ENCODE results near the gene NELL2. TPM values are rescaled to one million over a fixed set of nuclear protein-coding genes. Genes with fewer than 3 reads are reported as not detected.

Gene NELL2
- total and polyA plus RNA-seq, 7 donors = 0.17 to 1.8 (median 0.30) TPM; not detected in 3

DNA sequence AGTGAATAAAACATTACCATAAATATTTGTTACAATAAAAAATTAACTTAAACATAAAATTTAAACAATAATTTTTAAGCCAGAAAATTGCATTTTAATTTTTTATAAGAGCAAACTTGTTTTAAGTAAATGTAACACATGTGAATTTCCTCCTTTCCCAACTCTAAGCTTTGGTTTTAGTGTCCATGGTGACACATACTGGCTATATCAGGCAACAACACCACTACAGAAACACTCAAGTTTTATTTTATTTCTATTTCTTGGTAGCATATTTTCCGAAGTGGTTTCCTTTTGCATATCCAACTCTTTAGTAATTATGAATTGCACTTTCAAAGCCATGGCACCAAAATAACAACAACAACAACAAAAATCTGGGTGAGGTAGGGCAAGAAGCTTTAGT lies 2.2 kb downstream of the NELL2 start:
- TF ChIP-seq, protein P1, sequence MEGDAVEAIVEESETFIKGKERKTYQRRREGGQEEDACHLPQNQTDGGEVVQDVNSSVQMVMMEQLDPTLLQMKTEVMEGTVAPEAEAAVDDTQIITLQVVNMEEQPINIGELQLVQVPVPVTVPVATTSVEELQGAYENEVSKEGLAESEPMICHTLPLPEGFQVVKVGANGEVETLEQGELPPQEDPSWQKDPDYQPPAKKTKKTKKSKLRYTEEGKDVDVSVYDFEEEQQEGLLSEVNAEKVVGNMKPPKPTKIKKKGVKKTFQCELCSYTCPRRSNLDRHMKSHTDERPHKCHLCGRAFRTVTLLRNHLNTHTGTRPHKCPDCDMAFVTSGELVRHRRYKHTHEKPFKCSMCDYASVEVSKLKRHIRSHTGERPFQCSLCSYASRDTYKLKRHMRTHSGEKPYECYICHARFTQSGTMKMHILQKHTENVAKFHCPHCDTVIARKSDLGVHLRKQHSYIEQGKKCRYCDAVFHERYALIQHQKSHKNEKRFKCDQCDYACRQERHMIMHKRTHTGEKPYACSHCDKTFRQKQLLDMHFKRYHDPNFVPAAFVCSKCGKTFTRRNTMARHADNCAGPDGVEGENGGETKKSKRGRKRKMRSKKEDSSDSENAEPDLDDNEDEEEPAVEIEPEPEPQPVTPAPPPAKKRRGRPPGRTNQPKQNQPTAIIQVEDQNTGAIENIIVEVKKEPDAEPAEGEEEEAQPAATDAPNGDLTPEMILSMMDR (IDR thresholded peaks at IDR 0.05) = no peak
- Histone ChIP-seq H3K4me3 (no peak overlapping the region), H3K27ac (no peak overlapping the region), H3K36me3 (ENCODE audit: insufficient read depth in 1 of 2, low read depth in 1 of 2) (no peaks in the 10 kb centered on the region), H3K27me3 (ENCODE audit: insufficient read depth in 3 of 3, low read length in 2 of 3) (peaks cover 0 to 72% (median 4%) of the 10 kb centered on the region in 3 donors), H3K4me1 (peaks cover 17% of the 10 kb centered on the region), H3K9me3 (no peaks in the 10 kb centered on the region)
- DNase-seq (no peak), ATAC-seq (no peak)
- intact Hi-C loops (cut with DNase I) = no loop called here
- 28 to 39% (median 29%) methylated on average over 1 of the region's 1 CpG for WGBS, 3 donors

DNA sequence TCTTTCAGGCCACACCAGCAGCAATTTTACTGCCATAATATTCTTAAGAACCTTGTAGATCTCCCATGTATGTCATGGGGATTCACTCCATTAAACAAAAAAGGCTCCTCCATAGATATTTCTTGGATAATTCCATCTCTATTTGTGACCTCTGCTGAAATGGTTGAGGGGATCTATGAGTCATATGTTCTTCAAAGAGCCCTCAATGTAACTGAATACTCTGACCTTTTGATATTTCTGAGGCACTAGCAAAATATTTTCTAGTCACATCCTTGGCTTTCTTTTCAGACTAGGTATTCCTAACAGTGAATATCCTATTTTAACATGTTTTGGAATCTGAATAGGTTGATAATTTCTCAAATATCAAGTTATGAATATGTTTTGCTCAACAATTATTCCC lies 6.6 kb downstream of the NELL2 start:
- no peak overlapping the region for H3K27ac ChIP-seq
- H3K4me1 ChIP-seq = no peaks in the 10 kb centered on the region
- intact Hi-C loops (cut with DNase I) = no loop called here
- no peaks in the 10 kb centered on the region for H3K9me3 ChIP-seq
- ATAC-seq (no peak), DNase-seq (no peak)
- no peaks in the 10 kb centered on the region for H3K36me3 ChIP-seq (ENCODE audit: insufficient read depth in 1 of 2, low read depth in 1 of 2)
- no peak overlapping the region for H3K4me3 ChIP-seq
- peaks cover 0 to 40% (median 3%) of the 10 kb centered on the region in 3 donors for H3K27me3 ChIP-seq (ENCODE audit: insufficient read depth in 3 of 3, low read length in 2 of 3)
- TF ChIP-seq, protein P1 (IDR thresholded peaks at IDR 0.05) = no peak

DNA sequence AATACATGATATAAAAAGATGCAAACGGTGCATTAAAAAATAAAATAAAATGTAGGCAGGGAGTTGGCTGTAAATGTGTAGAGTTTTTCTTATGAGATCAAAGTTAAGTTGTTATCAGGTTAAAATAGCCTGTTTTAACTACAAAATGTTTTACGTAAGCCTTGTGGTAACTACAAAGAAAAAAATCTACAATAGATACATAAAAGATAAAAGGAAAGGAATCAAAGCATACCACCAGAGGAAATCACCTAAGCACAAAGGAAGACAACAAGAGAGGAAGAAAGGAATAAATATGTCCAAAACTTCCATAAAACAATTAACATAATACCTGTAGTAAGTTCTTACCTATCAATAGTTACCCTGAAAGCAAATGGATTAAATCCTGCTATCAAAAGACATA lies 12.2 kb downstream of the NELL2 start:
- Histone ChIP-seq H3K4me1 (no peaks in the 10 kb centered on the region), H3K36me3 (ENCODE audit: insufficient read depth in 1 of 2, low read depth in 1 of 2) (no peaks in the 10 kb centered on the region), H3K4me3 (no peak overlapping the region), H3K27ac (no peak overlapping the region), H3K27me3 (ENCODE audit: insufficient read depth in 3 of 3, low read length in 2 of 3) (no peaks in the 10 kb centered on the region), H3K9me3 (no peaks in the 10 kb centered on the region)
- 0 to 39% (median 0%) methylated on average over 2 of the region's 2 CpGs for WGBS, 3 donors
- no peak for DNase-seq
- TF ChIP-seq, protein P1 (IDR thresholded peaks at IDR 0.05) = no peak
- no peak for ATAC-seq
- intact Hi-C loops (cut with DNase I) = no loop called here

DNA sequence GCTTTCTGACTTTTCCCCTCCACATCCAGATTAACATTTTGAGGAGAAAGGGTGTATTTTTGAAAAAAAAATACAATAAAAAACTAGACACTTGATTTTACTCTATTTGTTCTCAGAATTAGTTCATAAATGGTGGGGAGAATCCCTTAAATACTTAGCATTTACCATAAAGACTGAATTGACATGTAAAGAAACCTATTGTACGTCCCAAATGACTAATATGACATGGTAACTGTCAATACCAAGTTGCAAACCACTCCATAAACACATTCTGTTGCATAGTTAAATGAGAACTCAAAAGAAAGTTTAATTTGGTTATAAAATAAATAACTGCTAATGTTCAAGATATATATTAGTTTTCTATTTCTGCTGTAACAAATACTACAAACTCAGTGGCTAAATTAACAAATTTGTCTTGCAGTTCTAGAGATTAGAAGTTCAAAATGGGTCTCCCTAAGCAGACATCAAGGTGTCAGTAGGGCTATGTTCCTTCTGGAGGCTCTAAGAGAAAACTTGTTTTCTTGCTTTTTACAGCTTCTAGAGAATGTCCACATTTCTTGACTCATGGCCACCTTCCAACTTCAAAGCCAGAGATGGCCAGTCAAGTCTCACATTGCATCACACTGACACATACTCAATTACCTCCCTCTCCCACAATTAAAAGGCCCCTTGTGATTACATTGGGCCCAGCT lies 16.0 kb downstream of the NELL2 start:
- no peak for ATAC-seq
- H3K4me1 ChIP-seq = no peaks in the 10 kb centered on the region

More for the DNA sequence above, 16.0 kb downstream of the NELL2 start:
- no peak for DNase-seq
- Histone ChIP-seq H3K4me3 (no peak overlapping the region), H3K27ac (no peak overlapping the region), H3K9me3 (no peaks in the 10 kb centered on the region), H3K27me3 (ENCODE audit: insufficient read depth in 3 of 3, low read length in 2 of 3) (no peaks in the 10 kb centered on the region), H3K36me3 (ENCODE audit: insufficient read depth in 1 of 2, low read depth in 1 of 2) (no peaks in the 10 kb centered on the region)
- TF ChIP-seq, protein P1 (IDR thresholded peaks at IDR 0.05) = no peak
- 63 to 71% (median 67%) methylated on average over 1 of the region's 1 CpG for WGBS, 3 donors
- intact Hi-C loops (cut with DNase I) = no loop called here
